HG03280 (cell line): ENCODE measurements around the gene PXK.
"Not testable (repeated sequence)": the region's sequence is repeated elsewhere in the genome, so short reads cannot be mapped to it uniquely, and the experiment has no call there.

Experiments used
- ATAC-seq: cut with Tn5 transposase; IDR thresholded peaks from one replicate; pipeline ENCODE4 v1.9.1; 2021; ENCODE audit warnings: mild to moderate bottlenecking, moderate library complexity; ENCODE audit not compliant: unreplicated experiment

The PXK gene

GRCh38 chr3:58323529-58324390, 8.9 kb upstream of the PXK start:
- no peak for ATAC-seq

- ATAC-seq: no peak
These were observed 8.0 kb upstream of the PXK start for GRCh38 chr3:58324391-58325390.

GRCh38 chr3:58325525-58325992, 7.1 kb upstream of the PXK start:
- ATAC-seq: no peak

GRCh38 chr3:58326267-58326900, 6.3 kb upstream of the PXK start:
- ATAC-seq: no peak

- ATAC-seq: no peak
These were observed 3.4 kb upstream of the PXK start for GRCh38 chr3:58329150-58329921.

GRCh38 chr3:58329922-58330413, 2.7 kb upstream of the PXK start:
- ATAC-seq: no peak

- no peak for ATAC-seq
These were observed 1.0 kb upstream of the PXK start for GRCh38 chr3:58331593-58332152.

- peak; percentile 36 for ATAC-seq
These were observed 717 bp downstream of the PXK start for GRCh38 chr3:58333206-58334012.

- no peak for ATAC-seq
These were observed 1.3 kb downstream of the PXK start for GRCh38 chr3:58334013-58334321.

- no peak for ATAC-seq
These were observed 1.8 kb downstream of the PXK start for GRCh38 chr3:58334506-58334884.

- ATAC-seq: no peak
These were observed 2.9 kb downstream of the PXK start for GRCh38 chr3:58335652-58335947.

GRCh38 chr3:58336135-58336882, 3.6 kb downstream of the PXK start:
- no peak for ATAC-seq

- no peak for ATAC-seq
These were observed 4.5 kb downstream of the PXK start for GRCh38 chr3:58337190-58337589.

GRCh38 chr3:58339146-58339545, 6.5 kb downstream of the PXK start:
- ATAC-seq: not testable (repeated sequence)

GRCh38 chr3:58340594-58341244, 8.0 kb downstream of the PXK start:
- no peak for ATAC-seq

GRCh38 chr3:58341376-58341775, 8.7 kb downstream of the PXK start:
- no peak for ATAC-seq

- ATAC-seq: no peak
These were observed 10.0 kb downstream of the PXK start for GRCh38 chr3:58342676-58343075.

- ATAC-seq: no peak
These were observed 12.8 kb downstream of the PXK start for GRCh38 chr3:58345457-58345856.
